H9 (cell line): ENCODE data around the gene BLNK. TPM values are rescaled to one million over a fixed set of nuclear protein-coding genes. Genes with fewer than 3 reads are reported as not detected.

Source experiments
- DNase-seq: peaks from one replicate; pipeline ENCODE4 v3.0.0-alpha.2; 2017
- H2AFZ ChIP-seq: one replicate; pipeline ENCODE4 v1.6.1; 2013; ENCODE audit warnings: mild to moderate bottlenecking, low read length, control low read depth, moderate library complexity
- H2AK5ac ChIP-seq: 2 replicates; pipeline ENCODE4 v1.6.1; 2013; ENCODE audit warnings: low read length, control low read depth, mixed read lengths; ENCODE audit not compliant: insufficient read length
- H2BK120ac ChIP-seq: one replicate; pipeline ENCODE4 v1.6.1; 2013; ENCODE audit warnings: low read depth, mild to moderate bottlenecking, low read length, control low read depth, inconsistent platforms; ENCODE audit not compliant: poor library complexity, severe bottlenecking
- H2BK12ac ChIP-seq: 2 replicates; pipeline ENCODE4 v1.6.1; 2013; ENCODE audit warnings: low read length, control low read depth, mixed read lengths, low read depth; ENCODE audit not compliant: insufficient read length
- H2BK15ac ChIP-seq: 2 replicates; pipeline ENCODE4 v1.6.1; 2013; ENCODE audit warnings: low read depth, low read length, control low read depth
- H2BK20ac ChIP-seq: one replicate; pipeline ENCODE4 v1.6.1; 2013; ENCODE audit warnings: low read depth, mild to moderate bottlenecking, low read length, control low read depth, inconsistent platforms; ENCODE audit not compliant: poor library complexity, severe bottlenecking
- H2BK5ac ChIP-seq: 2 replicates; pipeline ENCODE4 v1.6.1; 2013; ENCODE audit warnings: low read length, control low read depth, mixed read lengths; ENCODE audit not compliant: insufficient read length
- H3K14ac ChIP-seq: 2 replicates; pipeline ENCODE4 v1.6.1; 2013; ENCODE audit warnings: low read length, control low read depth; ENCODE audit not compliant: insufficient read depth
- H3K18ac ChIP-seq: 2 replicates; pipeline ENCODE4 v1.6.1; 2013; ENCODE audit warnings: low read depth, mild to moderate bottlenecking, mixed read lengths, low read length, control low read depth; ENCODE audit not compliant: insufficient read length
- H3K23ac ChIP-seq: 2 replicates; pipeline ENCODE4 v1.6.1; 2013; ENCODE audit warnings: low read length, control low read depth, mixed read lengths, low read depth; ENCODE audit not compliant: insufficient read length
- H3K23me2 ChIP-seq: 2 replicates; pipeline ENCODE4 v1.6.1; 2013; ENCODE audit warnings: low read depth, mild to moderate bottlenecking, mixed read lengths, low read length, control low read depth; ENCODE audit not compliant: insufficient read length, poor library complexity, severe bottlenecking
- H3K27ac ChIP-seq: 2 replicates; pipeline ENCODE4 v1.5.1; 2013; ENCODE audit warnings: low read length, control low read depth, mixed read lengths, low read depth; ENCODE audit not compliant: insufficient read length
- H3K27me3 ChIP-seq: 2 replicates; pipeline ENCODE4 v1.6.1; 2013; ENCODE audit warnings: low read length, control low read depth, inconsistent platforms; ENCODE audit not compliant: insufficient read depth
- H3K4ac ChIP-seq: 2 replicates; pipeline ENCODE4 v1.6.1; 2013; ENCODE audit warnings: low read depth, mild to moderate bottlenecking, control low read depth, inconsistent platforms, low read length, moderate library complexity
- H3K4me1 ChIP-seq: 2 replicates; pipeline ENCODE4 v1.6.1; 2013; ENCODE audit warnings: low read length, control low read depth, inconsistent platforms; ENCODE audit not compliant: insufficient read depth
- H3K4me2 ChIP-seq: 2 replicates; pipeline ENCODE4 v1.6.1; 2013; ENCODE audit warnings: low read length, control low read depth, mixed read lengths; ENCODE audit not compliant: insufficient read length, insufficient read depth
- H3K56ac ChIP-seq: 2 replicates; pipeline ENCODE4 v1.6.1; 2013; ENCODE audit warnings: low read depth, mild to moderate bottlenecking, mixed read lengths, low read length, control low read depth; ENCODE audit not compliant: insufficient read length
- H3K79me1 ChIP-seq: 2 replicates; pipeline ENCODE4 v1.6.1; 2013; ENCODE audit warnings: low read depth, mild to moderate bottlenecking, moderate library complexity, low read length, control low read depth, inconsistent platforms; ENCODE audit not compliant: insufficient read depth, poor library complexity, severe bottlenecking
- H3K79me2 ChIP-seq: 2 replicates; pipeline ENCODE4 v1.6.1; 2013; ENCODE audit warnings: low read length, control low read depth, inconsistent platforms; ENCODE audit not compliant: insufficient read depth
- H3K9ac ChIP-seq: 2 replicates; pipeline ENCODE4 v1.6.1; 2013; ENCODE audit warnings: low read length, control low read depth, mixed read lengths; ENCODE audit not compliant: insufficient read length; ENCODE audit errors: extremely low read depth
- H3K9me3 ChIP-seq: one replicate; pipeline ENCODE4 v1.6.1; 2013; ENCODE audit warnings: low read depth, low read length, inconsistent platforms; ENCODE audit not compliant: control insufficient read depth
- H3T11ph ChIP-seq: one replicate; pipeline ENCODE4 v1.6.1; 2013; ENCODE audit warnings: mild to moderate bottlenecking, low read length, control low read depth, inconsistent platforms
- H4K20me1 ChIP-seq: one replicate; pipeline ENCODE4 v1.6.1; 2013; ENCODE audit not compliant: control insufficient read depth, insufficient read length, insufficient read depth
- H4K5ac ChIP-seq: 2 replicates; pipeline ENCODE4 v1.6.1; 2013; ENCODE audit warnings: low read depth, mild to moderate bottlenecking, mixed read lengths, low read length, control low read depth; ENCODE audit not compliant: insufficient read length
- H4K8ac ChIP-seq: replicated peaks from 2 replicates; pipeline ENCODE4 v1.6.1; 2013; ENCODE audit warnings: low read length, control low read depth, mixed read lengths, low read depth; ENCODE audit not compliant: insufficient read length
- H4K91ac ChIP-seq: 2 replicates; pipeline ENCODE4 v1.6.1; 2013; ENCODE audit warnings: low read depth, mild to moderate bottlenecking, moderate library complexity, mixed read lengths, low read length, control low read depth; ENCODE audit not compliant: insufficient read length
- H3K27ac Mint-ChIP-seq, 3 experiments: 2 replicates in 2 of 3; 3 replicates in 1 of 3; pipeline ENCODE4 v1.8.0; 2020 to 2021; ENCODE audit warnings: mixed read lengths in 3 of 3, mild to moderate bottlenecking in 1 of 3, moderate library complexity in 1 of 3
- H3K27me3 Mint-ChIP-seq: 2 replicates; pipeline ENCODE4 v1.8.0; 2021; ENCODE audit warnings: low read depth, mild to moderate bottlenecking, moderate library complexity, mixed read lengths
- H3K36me3 Mint-ChIP-seq, 3 experiments: 2 replicates in 2 of 3; 3 replicates in 1 of 3; pipeline ENCODE4 v1.8.0; 2020 to 2021; ENCODE audit warnings: low read depth in 3 of 3, mixed read lengths in 3 of 3; ENCODE audit not compliant: insufficient read depth in 1 of 3
- H3K4me1 Mint-ChIP-seq, 2 experiments: 2 replicates each; pipeline ENCODE4 v1.8.0; 2020; ENCODE audit warnings: mixed read lengths in 2 of 2
- H3K4me3 Mint-ChIP-seq, 2 experiments: 2 replicates in 1 of 2; 3 replicates in 1 of 2; pipeline ENCODE4 v1.8.0; 2020 to 2021; ENCODE audit warnings: mild to moderate bottlenecking in 2 of 2, mixed read lengths in 2 of 2, moderate library complexity in 1 of 2
- H3K9me3 Mint-ChIP-seq, 2 experiments: 2 replicates in 1 of 2; 3 replicates in 1 of 2; pipeline ENCODE4 v1.8.0; 2020; ENCODE audit warnings: mild to moderate bottlenecking in 2 of 2, mixed read lengths in 2 of 2, moderate library complexity in 1 of 2
- total RNA-seq: library from RNA; stranded (reverse); gene quantifications from 2 replicates; pipeline ENCODE4 v1.2.1, GENCODE V29; 2021
- TF ChIP-seq, protein P1 (sequence below): fragments of 200-600 bp; sonication (generic); conservative IDR thresholded peaks from 3 replicates; pipeline ENCODE4 v1.8.0; 2021; ENCODE audit warnings: antibody characterized with exemption, mild to moderate bottlenecking

The BLNK gene
- total RNA-seq, 1 experiment from 2014 or later: not detected

DNA sequence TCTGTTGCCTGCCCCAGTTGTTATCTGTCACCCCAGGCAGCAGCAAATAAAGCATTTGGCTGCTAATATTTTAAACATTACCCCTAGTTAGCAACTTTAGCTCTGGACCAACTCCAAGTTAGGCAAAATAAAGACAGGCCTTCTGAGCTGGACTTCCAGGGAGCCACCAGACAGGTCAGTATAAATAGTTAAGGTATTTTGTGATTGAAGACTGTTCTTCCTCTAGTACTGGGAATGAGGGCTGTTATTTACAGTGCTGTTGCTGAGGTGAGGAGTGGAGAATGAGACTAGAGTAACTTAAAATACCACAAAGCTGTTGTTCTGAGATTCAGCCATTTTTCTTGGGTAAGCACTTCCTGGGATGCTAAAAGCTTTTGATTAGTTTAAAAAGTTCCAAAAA lies 101.1 kb downstream of the BLNK start:
- Histone ChIP-seq H3K18ac (no peak overlapping the region), H3K79me2 (no peaks in the 10 kb centered on the region), H3T11ph (no peak overlapping the region), H3K56ac (no peak overlapping the region), H3K14ac (no peak overlapping the region), H4K8ac (no peak overlapping the region), H2BK5ac (no peak overlapping the region), H3K4me2 (no peak overlapping the region), H3K9ac (no peak overlapping the region), H2BK15ac (no peak overlapping the region), H3K4ac (no peak overlapping the region), H2BK20ac (no peak overlapping the region), H3K27me3 (no peaks in the 10 kb centered on the region), H2AK5ac (no peak overlapping the region), H2AFZ (no peak overlapping the region), H4K91ac (no peak overlapping the region), H4K20me1 (no peaks in the 10 kb centered on the region), H2BK120ac (no peak overlapping the region), H3K23ac (no peak overlapping the region), H3K4me1 (no peaks in the 10 kb centered on the region), H2BK12ac (no peak overlapping the region), H4K5ac (no peak overlapping the region), H3K79me1 (no peaks in the 10 kb centered on the region), H3K27ac (no peak overlapping the region), H3K9me3 (no peaks in the 10 kb centered on the region), H3K23me2 (no peaks in the 10 kb centered on the region)
- Mint-ChIP-seq H3K4me1 (no peaks in the 10 kb centered on the region), H3K27me3 (no peaks in the 10 kb centered on the region), H3K27ac (no peak overlapping the region), H3K9me3 (peaks cover 11 to 29% of the 10 kb centered on the region in 2 experiments), H3K36me3 (peaks cover 7 to 13% (median 10%) of the 10 kb centered on the region in 3 experiments; a peak in 5 of 7 replicates), H3K4me3 (no peak overlapping the region)
- DNase-seq: no peak
- TF ChIP-seq, protein P1, sequence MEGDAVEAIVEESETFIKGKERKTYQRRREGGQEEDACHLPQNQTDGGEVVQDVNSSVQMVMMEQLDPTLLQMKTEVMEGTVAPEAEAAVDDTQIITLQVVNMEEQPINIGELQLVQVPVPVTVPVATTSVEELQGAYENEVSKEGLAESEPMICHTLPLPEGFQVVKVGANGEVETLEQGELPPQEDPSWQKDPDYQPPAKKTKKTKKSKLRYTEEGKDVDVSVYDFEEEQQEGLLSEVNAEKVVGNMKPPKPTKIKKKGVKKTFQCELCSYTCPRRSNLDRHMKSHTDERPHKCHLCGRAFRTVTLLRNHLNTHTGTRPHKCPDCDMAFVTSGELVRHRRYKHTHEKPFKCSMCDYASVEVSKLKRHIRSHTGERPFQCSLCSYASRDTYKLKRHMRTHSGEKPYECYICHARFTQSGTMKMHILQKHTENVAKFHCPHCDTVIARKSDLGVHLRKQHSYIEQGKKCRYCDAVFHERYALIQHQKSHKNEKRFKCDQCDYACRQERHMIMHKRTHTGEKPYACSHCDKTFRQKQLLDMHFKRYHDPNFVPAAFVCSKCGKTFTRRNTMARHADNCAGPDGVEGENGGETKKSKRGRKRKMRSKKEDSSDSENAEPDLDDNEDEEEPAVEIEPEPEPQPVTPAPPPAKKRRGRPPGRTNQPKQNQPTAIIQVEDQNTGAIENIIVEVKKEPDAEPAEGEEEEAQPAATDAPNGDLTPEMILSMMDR: no peak
